KMS-11 (cell line): ENCODE data around the gene PCDH15.

Experiments used
- H2AFZ ChIP-seq: fragments of 200-600 bp; sonication (generic); 2 replicates; pipeline ENCODE4 v1.6.1; 2016; ENCODE audit warnings: antibody characterized with exemption, mixed run types, low read depth
- H3K27ac ChIP-seq: fragments of 200-600 bp; sonication (generic); 2 replicates; pipeline ENCODE4 v1.6.1; 2016; ENCODE audit warnings: mild to moderate bottlenecking, mixed run types
- H3K27me3 ChIP-seq: fragments of 200-600 bp; sonication (generic); 2 replicates; pipeline ENCODE4 v1.6.1; 2017; ENCODE audit warnings: mild to moderate bottlenecking, low read depth, mixed run types, moderate library complexity; ENCODE audit not compliant: insufficient read depth
- H3K36me3 ChIP-seq: fragments of 200-600 bp; sonication (generic); 2 replicates; pipeline ENCODE4 v1.6.1; 2017; ENCODE audit warnings: mild to moderate bottlenecking, mixed run types; ENCODE audit not compliant: insufficient read depth
- H3K4me1 ChIP-seq: fragments of 200-600 bp; sonication (generic); 2 replicates; pipeline ENCODE4 v1.6.1; 2016; ENCODE audit warnings: mild to moderate bottlenecking, low read depth, mixed run types; ENCODE audit not compliant: poor library complexity, severe bottlenecking
- H3K4me2 ChIP-seq: fragments of 200-600 bp; sonication (generic); 2 replicates; pipeline ENCODE4 v1.7.0; 2016; ENCODE audit warnings: mild to moderate bottlenecking, mixed run types
- H3K4me3 ChIP-seq: fragments of 200-600 bp; sonication (generic); IDR thresholded peaks from 2 replicates; pipeline ENCODE4 v1.6.1; 2017; ENCODE audit warnings: low read depth, low read length, mixed read lengths; ENCODE audit not compliant: insufficient read depth
- H3K79me2 ChIP-seq: fragments of 200-600 bp; sonication (generic); 2 replicates; pipeline ENCODE4 v1.6.1; 2016; ENCODE audit warnings: low read depth, mixed run types; ENCODE audit not compliant: insufficient read depth
- H3K9ac ChIP-seq: fragments of 200-600 bp; sonication (generic); 2 replicates; pipeline ENCODE4 v1.6.1; 2016; ENCODE audit warnings: mild to moderate bottlenecking, mixed run types
- H4K20me1 ChIP-seq: fragments of 200-600 bp; sonication (generic); 2 replicates; pipeline ENCODE4 v1.6.1; 2016; ENCODE audit warnings: mild to moderate bottlenecking, mixed run types; ENCODE audit not compliant: insufficient read depth
- CTCF ChIP-seq: fragments of 200-600 bp; sonication (generic); conservative IDR thresholded peaks from 2 replicates; pipeline ENCODE4 v1.6.1; 2017; ENCODE audit warnings: low read depth, mild to moderate bottlenecking, antibody characterized with exemption, low read length, moderate library complexity, mixed read lengths

The PCDH15 gene

GRCh38 chr10:54284526-54285193 is 516.4 kb downstream of the PCDH15 start:
- Histone ChIP-seq H2AFZ (no peak overlapping the region), H3K4me2 (no peak overlapping the region), H3K36me3 (no peaks in the 10 kb centered on the region), H3K27ac (no peak overlapping the region), H3K79me2 (no peaks in the 10 kb centered on the region), H3K9ac (no peak overlapping the region), H3K4me3 (no peak overlapping the region), H3K27me3 (no peaks in the 10 kb centered on the region), H4K20me1 (no peaks in the 10 kb centered on the region), H3K4me1 (no peaks in the 10 kb centered on the region)
- no peak for TF ChIP-seq CTCF

GRCh38 chr10:54282012-54282411 is 519.0 kb downstream of the PCDH15 start:
- no peaks in the 10 kb centered on the region for H3K4me1 ChIP-seq
- no peak for TF ChIP-seq CTCF
- H4K20me1 ChIP-seq = no peaks in the 10 kb centered on the region
- no peaks in the 10 kb centered on the region for H3K27me3 ChIP-seq
- H2AFZ ChIP-seq = no peak overlapping the region
- no peak overlapping the region for H3K9ac ChIP-seq
- H3K27ac ChIP-seq = no peak overlapping the region
- no peak overlapping the region for H3K4me2 ChIP-seq
- H3K4me3 ChIP-seq = no peak overlapping the region
- H3K79me2 ChIP-seq = no peaks in the 10 kb centered on the region
- no peaks in the 10 kb centered on the region for H3K36me3 ChIP-seq

GRCh38 chr10:54266395-54266794 is 534.6 kb downstream of the PCDH15 start:
- no peak overlapping the region for H2AFZ ChIP-seq
- H3K36me3 ChIP-seq = no peaks in the 10 kb centered on the region
- no peaks in the 10 kb centered on the region for H3K4me1 ChIP-seq
- H3K27me3 ChIP-seq = no peaks in the 10 kb centered on the region
- H3K4me2 ChIP-seq = no peak overlapping the region
- no peaks in the 10 kb centered on the region for H3K79me2 ChIP-seq
- H4K20me1 ChIP-seq = no peaks in the 10 kb centered on the region
- no peak for TF ChIP-seq CTCF
- no peak overlapping the region for H3K27ac ChIP-seq
- H3K4me3 ChIP-seq = no peak overlapping the region
- no peak overlapping the region for H3K9ac ChIP-seq

GRCh38 chr10:54262726-54263125 is 538.3 kb downstream of the PCDH15 start:
- Histone ChIP-seq H3K4me3 (no peak overlapping the region), H3K27ac (no peak overlapping the region), H4K20me1 (no peaks in the 10 kb centered on the region), H3K4me1 (no peaks in the 10 kb centered on the region), H3K79me2 (no peaks in the 10 kb centered on the region), H3K4me2 (no peak overlapping the region), H3K9ac (no peak overlapping the region), H2AFZ (no peak overlapping the region), H3K27me3 (no peaks in the 10 kb centered on the region), H3K36me3 (no peaks in the 10 kb centered on the region)
- no peak for TF ChIP-seq CTCF
